Measurements from ENCODE around the gene EPHA3.

The EPHA3 gene

GRCh38 chr3:89306540-89306939 lies 199.1 kb downstream of the EPHA3 start:
- Histone ChIP-seq H3K4me3 (ENCODE audit: severe bottlenecking) (no peak overlapping the region), H3K27ac (ENCODE audit: poor library complexity, severe bottlenecking) (no peak overlapping the region), H3K4me1 (ENCODE audit: insufficient read depth, poor library complexity, severe bottlenecking) (no peaks in the 10 kb centered on the region), H3K27me3 (ENCODE audit: insufficient read depth, poor library complexity, severe bottlenecking) (no peaks in the 10 kb centered on the region), H3K36me3 (ENCODE audit: low read depth) (no peaks in the 10 kb centered on the region), H3K9me3 (ENCODE audit: severe bottlenecking) (no peaks in the 10 kb centered on the region)
- TF ChIP-seq CTCF (IDR thresholded peaks at IDR 0.05; ENCODE audit: poor library complexity, severe bottlenecking) = no peak
- no peak for ATAC-seq (ENCODE audit: low read depth)
- DNase-seq (ENCODE audit: low spot score) = no peak

GRCh38 chr3:89311581-89311980 lies 204.2 kb downstream of the EPHA3 start:
- no peaks in the 10 kb centered on the region for H3K4me1 ChIP-seq (ENCODE audit: insufficient read depth, poor library complexity, severe bottlenecking)
- no peaks in the 10 kb centered on the region for H3K9me3 ChIP-seq (ENCODE audit: severe bottlenecking)
- no peaks in the 10 kb centered on the region for H3K27me3 ChIP-seq (ENCODE audit: insufficient read depth, poor library complexity, severe bottlenecking)
- H3K36me3 ChIP-seq (ENCODE audit: low read depth) = no peaks in the 10 kb centered on the region
- no peak overlapping the region for H3K4me3 ChIP-seq (ENCODE audit: severe bottlenecking)
- no peak for TF ChIP-seq CTCF (IDR thresholded peaks at IDR 0.05; ENCODE audit: poor library complexity, severe bottlenecking)
- no peak for DNase-seq (ENCODE audit: low spot score)
- no peak for ATAC-seq (ENCODE audit: low read depth)
- no peak overlapping the region for H3K27ac ChIP-seq (ENCODE audit: poor library complexity, severe bottlenecking)

- Histone ChIP-seq H3K4me3 (ENCODE audit: severe bottlenecking) (no peak overlapping the region), H3K9me3 (ENCODE audit: severe bottlenecking) (no peaks in the 10 kb centered on the region), H3K36me3 (ENCODE audit: low read depth) (no peaks in the 10 kb centered on the region), H3K27ac (ENCODE audit: poor library complexity, severe bottlenecking) (no peak overlapping the region), H3K27me3 (ENCODE audit: insufficient read depth, poor library complexity, severe bottlenecking) (no peaks in the 10 kb centered on the region), H3K4me1 (ENCODE audit: insufficient read depth, poor library complexity, severe bottlenecking) (no peaks in the 10 kb centered on the region)
- DNase-seq (ENCODE audit: low spot score) = no peak
- no peak for TF ChIP-seq CTCF (IDR thresholded peaks at IDR 0.05; ENCODE audit: poor library complexity, severe bottlenecking)
- no peak for ATAC-seq (ENCODE audit: low read depth)
Measured at GRCh38 chr3:89312141-89312540, 204.7 kb downstream of the EPHA3 start.

GRCh38 chr3:89314454-89315098 lies 207.2 kb downstream of the EPHA3 start:
- Histone ChIP-seq H3K36me3 (ENCODE audit: low read depth) (no peaks in the 10 kb centered on the region), H3K27ac (ENCODE audit: poor library complexity, severe bottlenecking) (no peak overlapping the region), H3K9me3 (ENCODE audit: severe bottlenecking) (no peaks in the 10 kb centered on the region), H3K27me3 (ENCODE audit: insufficient read depth, poor library complexity, severe bottlenecking) (no peaks in the 10 kb centered on the region), H3K4me1 (ENCODE audit: insufficient read depth, poor library complexity, severe bottlenecking) (no peaks in the 10 kb centered on the region), H3K4me3 (ENCODE audit: severe bottlenecking) (no peak overlapping the region)
- TF ChIP-seq CTCF (IDR thresholded peaks at IDR 0.05; ENCODE audit: poor library complexity, severe bottlenecking) = peak; percentile 33
- DNase-seq (ENCODE audit: low spot score) (no peak), ATAC-seq (ENCODE audit: low read depth) (peak; percentile 71; the same call in 2 of the 3 replicates)

- ATAC-seq (ENCODE audit: low read depth) = no peak
Measured at GRCh38 chr3:89315750-89316470, 208.5 kb downstream of the EPHA3 start.

More at GRCh38 chr3:89315750-89316470, 208.5 kb downstream of the EPHA3 start:
- Histone ChIP-seq H3K4me1 (ENCODE audit: insufficient read depth, poor library complexity, severe bottlenecking) (no peaks in the 10 kb centered on the region), H3K9me3 (ENCODE audit: severe bottlenecking) (no peaks in the 10 kb centered on the region), H3K27ac (ENCODE audit: poor library complexity, severe bottlenecking) (no peak overlapping the region), H3K4me3 (ENCODE audit: severe bottlenecking) (no peak overlapping the region), H3K36me3 (ENCODE audit: low read depth) (no peaks in the 10 kb centered on the region), H3K27me3 (ENCODE audit: insufficient read depth, poor library complexity, severe bottlenecking) (no peaks in the 10 kb centered on the region)
- TF ChIP-seq CTCF (IDR thresholded peaks at IDR 0.05; ENCODE audit: poor library complexity, severe bottlenecking) = no peak
- DNase-seq (ENCODE audit: low spot score) = no peak
